ENCODE data around the gene TNS3. TPM values are rescaled to one million over a fixed set of nuclear protein-coding genes. Genes with fewer than 3 reads are reported as not detected.

The TNS3 gene
- total RNA-seq, 5 donors from 2014 or later (not counting 1 experiment from before 2014, with no cell fraction given), result 0.58 to 3.7 (median 2.0) TPM

- CTCF ChIA-PET, result no interaction called here
- Mint-ChIP-seq H3K27ac (no peak overlapping the region), H3K9me3 (no peaks in the 10 kb centered on the region), H3K4me1 (peaks cover 0 to 4% (median 3%) of the 10 kb centered on the region in 3 donors), H3K27me3 (peaks cover 1% of the 10 kb centered on the region in 2 donors), H3K4me3 (no peak overlapping the region), H3K36me3 (no peaks in the 10 kb centered on the region)
- no peak for ATAC-seq (replicated peaks in 1 of 4)
- H3K4me1 ChIP-seq (ENCODE audit: control insufficient read depth in 1 of 2, extremely low read depth in 1 of 2, insufficient read depth in 2 of 2, low read length in 2 of 2), result no peaks in the 10 kb centered on the region
- no peak overlapping the region for H3K27ac ChIP-seq (ENCODE audit: low read length)
- no peaks in the 10 kb centered on the region for H3K27me3 ChIP-seq (replicated peaks in 1 of 2; ENCODE audit: control insufficient read depth in 2 of 2, extremely low read depth in 1 of 2, insufficient read depth in 2 of 2, low read length in 1 of 2)
- WGBS (ENCODE audit: insufficient coverage), result 87% methylated on average over 4 of the region's 11 CpGs
- no peak for DNase-seq
- no peaks in the 10 kb centered on the region for H3K36me3 ChIP-seq (ENCODE audit: control insufficient read depth in 2 of 2, extremely low read depth in 1 of 2, insufficient read depth in 1 of 2, low read length in 1 of 2)
- H3K4me3 ChIP-seq (ENCODE audit: control insufficient read depth in 1 of 2, extremely low read depth in 1 of 2, low read length in 1 of 2), result no peak overlapping the region
- POLR2A ChIA-PET, result no interaction called here
- H3K9me3 ChIP-seq, result no peaks in the 10 kb centered on the region
Observed at GRCh38 chr7:47565640-47566250, 16.2 kb downstream of the TNS3 start.

- ATAC-seq (replicated peaks in 1 of 4) (no peak), DNase-seq (no peak)
- H3K36me3 ChIP-seq (ENCODE audit: control insufficient read depth in 2 of 2, extremely low read depth in 1 of 2, insufficient read depth in 1 of 2, low read length in 1 of 2), result no peaks in the 10 kb centered on the region
- no peak overlapping the region for H3K4me3 Mint-ChIP-seq
- no peak overlapping the region for H3K27ac ChIP-seq (ENCODE audit: low read length)
- H3K9me3 ChIP-seq, result no peaks in the 10 kb centered on the region
- no peak overlapping the region for H3K27ac Mint-ChIP-seq
- no peaks in the 10 kb centered on the region for H3K27me3 ChIP-seq (replicated peaks in 1 of 2; ENCODE audit: control insufficient read depth in 2 of 2, extremely low read depth in 1 of 2, insufficient read depth in 2 of 2, low read length in 1 of 2)
- peaks cover 0 to 2% (median 0%) of the 10 kb centered on the region in 3 donors for H3K4me1 Mint-ChIP-seq
- H3K27me3 Mint-ChIP-seq, result no peaks in the 10 kb centered on the region
- POLR2A ChIA-PET, result no interaction called here
- H3K4me1 ChIP-seq (ENCODE audit: control insufficient read depth in 1 of 2, extremely low read depth in 1 of 2, insufficient read depth in 2 of 2, low read length in 2 of 2), result no peaks in the 10 kb centered on the region
- no peak overlapping the region for H3K4me3 ChIP-seq (ENCODE audit: control insufficient read depth in 1 of 2, extremely low read depth in 1 of 2, low read length in 1 of 2)
- no peaks in the 10 kb centered on the region for H3K9me3 Mint-ChIP-seq
- WGBS (ENCODE audit: insufficient coverage), result 53% methylated on average over 2 of the region's 4 CpGs
- CTCF ChIA-PET, result no interaction called here
- H3K36me3 Mint-ChIP-seq, result no peaks in the 10 kb centered on the region
Observed at GRCh38 chr7:47563521-47563920, 18.4 kb downstream of the TNS3 start.

- CTCF ChIA-PET, result no interaction called here
- H3K27me3 ChIP-seq (replicated peaks in 1 of 2; ENCODE audit: control insufficient read depth in 2 of 2, extremely low read depth in 1 of 2, insufficient read depth in 2 of 2, low read length in 1 of 2), result no peaks in the 10 kb centered on the region
- H3K4me1 ChIP-seq (ENCODE audit: control insufficient read depth in 1 of 2, extremely low read depth in 1 of 2, insufficient read depth in 2 of 2, low read length in 2 of 2), result no peaks in the 10 kb centered on the region
- Mint-ChIP-seq H3K27ac (no peak overlapping the region), H3K4me1 (no peaks in the 10 kb centered on the region), H3K4me3 (no peak overlapping the region), H3K27me3 (no peaks in the 10 kb centered on the region), H3K36me3 (no peaks in the 10 kb centered on the region), H3K9me3 (no peaks in the 10 kb centered on the region)
- no peak overlapping the region for H3K4me3 ChIP-seq (ENCODE audit: control insufficient read depth in 1 of 2, extremely low read depth in 1 of 2, low read length in 1 of 2)
- ATAC-seq (replicated peaks in 1 of 4) (no peak), DNase-seq (no peak)
- 86% methylated on average over 2 of the region's 3 CpGs for WGBS (ENCODE audit: insufficient coverage)
- no peaks in the 10 kb centered on the region for H3K36me3 ChIP-seq (ENCODE audit: control insufficient read depth in 2 of 2, extremely low read depth in 1 of 2, insufficient read depth in 1 of 2, low read length in 1 of 2)
- POLR2A ChIA-PET, result interaction anchor here in 1 of 2 donors (0.7 kb wide), 1 partner anchor 48 kb away, joined by 7 read pairs; no protein-coding TSS in a partner anchor
- H3K9me3 ChIP-seq, result no peaks in the 10 kb centered on the region
- H3K27ac ChIP-seq (ENCODE audit: low read length), result no peak overlapping the region
Observed at GRCh38 chr7:47561715-47562446, 20.0 kb downstream of the TNS3 start.

GRCh38 chr7:47559306-47560220 lies 22.3 kb downstream of the TNS3 start:
- ATAC-seq (replicated peaks in 1 of 4), result no peak
- Mint-ChIP-seq H3K27ac (no peak overlapping the region), H3K27me3 (no peaks in the 10 kb centered on the region), H3K4me1 (no peaks in the 10 kb centered on the region), H3K36me3 (no peaks in the 10 kb centered on the region), H3K4me3 (no peak overlapping the region), H3K9me3 (no peaks in the 10 kb centered on the region)
- H3K4me3 ChIP-seq (ENCODE audit: control insufficient read depth in 1 of 2, extremely low read depth in 1 of 2, low read length in 1 of 2), result no peak overlapping the region
- peaks cover 0 to 2% of the 10 kb centered on the region in 2 experiments for H3K27me3 ChIP-seq (replicated peaks in 1 of 2; ENCODE audit: control insufficient read depth in 2 of 2, extremely low read depth in 1 of 2, insufficient read depth in 2 of 2, low read length in 1 of 2)
- CTCF ChIA-PET, result no interaction called here
- H3K4me1 ChIP-seq (ENCODE audit: control insufficient read depth in 1 of 2, extremely low read depth in 1 of 2, insufficient read depth in 2 of 2, low read length in 2 of 2), result no peaks in the 10 kb centered on the region
- no peaks in the 10 kb centered on the region for H3K9me3 ChIP-seq
- no peak for DNase-seq
- POLR2A ChIA-PET, result no interaction called here
- no peaks in the 10 kb centered on the region for H3K36me3 ChIP-seq (ENCODE audit: control insufficient read depth in 2 of 2, extremely low read depth in 1 of 2, insufficient read depth in 1 of 2, low read length in 1 of 2)
- 73% methylated on average over 8 of the region's 17 CpGs for WGBS (ENCODE audit: insufficient coverage)
- H3K27ac ChIP-seq (ENCODE audit: low read length), result no peak overlapping the region

- ATAC-seq (replicated peaks in 1 of 4), result no peak
- no peaks in the 10 kb centered on the region for H3K4me1 ChIP-seq (ENCODE audit: control insufficient read depth in 1 of 2, extremely low read depth in 1 of 2, insufficient read depth in 2 of 2, low read length in 2 of 2)
- H3K27me3 ChIP-seq (replicated peaks in 1 of 2; ENCODE audit: control insufficient read depth in 2 of 2, extremely low read depth in 1 of 2, insufficient read depth in 2 of 2, low read length in 1 of 2), result peaks cover 0 to 2% of the 10 kb centered on the region in 2 experiments
- Mint-ChIP-seq H3K27ac (no peak overlapping the region), H3K36me3 (no peaks in the 10 kb centered on the region), H3K27me3 (no peaks in the 10 kb centered on the region), H3K9me3 (no peaks in the 10 kb centered on the region), H3K4me3 (no peak overlapping the region), H3K4me1 (no peaks in the 10 kb centered on the region)
- 88% methylated on average over 15 of the region's 19 CpGs for WGBS (ENCODE audit: insufficient coverage)
- no peaks in the 10 kb centered on the region for H3K9me3 ChIP-seq
- H3K4me3 ChIP-seq (ENCODE audit: control insufficient read depth in 1 of 2, extremely low read depth in 1 of 2, low read length in 1 of 2), result no peak overlapping the region
- H3K36me3 ChIP-seq (ENCODE audit: control insufficient read depth in 2 of 2, extremely low read depth in 1 of 2, insufficient read depth in 1 of 2, low read length in 1 of 2), result no peaks in the 10 kb centered on the region
- DNase-seq, result no peak
- POLR2A ChIA-PET, result no interaction called here
- CTCF ChIA-PET, result no interaction called here
- no peak overlapping the region for H3K27ac ChIP-seq (ENCODE audit: low read length)
Observed at GRCh38 chr7:47557694-47558670, 23.9 kb downstream of the TNS3 start.

- Mint-ChIP-seq H3K4me1 (no peaks in the 10 kb centered on the region), H3K9me3 (no peaks in the 10 kb centered on the region), H3K27ac (no peak overlapping the region), H3K4me3 (no peak overlapping the region), H3K36me3 (no peaks in the 10 kb centered on the region), H3K27me3 (no peaks in the 10 kb centered on the region)
- H3K36me3 ChIP-seq (ENCODE audit: control insufficient read depth in 2 of 2, extremely low read depth in 1 of 2, insufficient read depth in 1 of 2, low read length in 1 of 2), result no peaks in the 10 kb centered on the region
- no peak overlapping the region for H3K4me3 ChIP-seq (ENCODE audit: control insufficient read depth in 1 of 2, extremely low read depth in 1 of 2, low read length in 1 of 2)
- ATAC-seq (replicated peaks in 1 of 4) (no peak), DNase-seq (no peak)
- no peaks in the 10 kb centered on the region for H3K9me3 ChIP-seq
- POLR2A ChIA-PET, result no interaction called here
- no peak overlapping the region for H3K27ac ChIP-seq (ENCODE audit: low read length)
- CTCF ChIA-PET, result no interaction called here
- H3K4me1 ChIP-seq (ENCODE audit: control insufficient read depth in 1 of 2, extremely low read depth in 1 of 2, insufficient read depth in 2 of 2, low read length in 2 of 2), result no peaks in the 10 kb centered on the region
- peaks cover 0 to 2% of the 10 kb centered on the region in 2 experiments for H3K27me3 ChIP-seq (replicated peaks in 1 of 2; ENCODE audit: control insufficient read depth in 2 of 2, extremely low read depth in 1 of 2, insufficient read depth in 2 of 2, low read length in 1 of 2)
- no CpG with 5 or more reads among the region's 4 CpGs for WGBS (ENCODE audit: insufficient coverage)
Observed at GRCh38 chr7:47557317-47557693, 24.6 kb downstream of the TNS3 start.
